Measurements from ENCODE around the gene FUS.

Gene FUS

DNA sequence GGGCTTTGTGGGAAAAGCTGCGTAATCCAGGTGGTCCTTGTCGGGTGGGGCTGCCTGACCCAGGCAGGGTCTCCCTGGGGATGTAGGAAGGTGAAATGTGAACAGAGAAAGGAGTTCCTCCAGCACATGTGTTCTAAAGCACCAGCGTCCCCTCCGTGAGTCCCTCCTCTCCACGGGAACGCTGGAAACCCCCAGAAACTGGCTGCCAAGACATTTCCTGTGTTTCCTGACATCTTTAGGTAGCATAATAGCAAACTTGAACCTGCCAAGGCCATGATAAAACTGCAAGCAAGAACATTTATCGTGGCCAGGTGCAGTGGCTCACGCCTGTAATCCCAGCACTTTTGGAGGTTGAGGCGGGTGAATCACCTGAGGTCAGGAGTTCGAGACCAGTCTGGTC, 49.6 kb downstream of the FUS start:
- no peak for DNase-seq (ENCODE audit: low read depth in 2 of 2, low spot score in 1 of 2)

DNA sequence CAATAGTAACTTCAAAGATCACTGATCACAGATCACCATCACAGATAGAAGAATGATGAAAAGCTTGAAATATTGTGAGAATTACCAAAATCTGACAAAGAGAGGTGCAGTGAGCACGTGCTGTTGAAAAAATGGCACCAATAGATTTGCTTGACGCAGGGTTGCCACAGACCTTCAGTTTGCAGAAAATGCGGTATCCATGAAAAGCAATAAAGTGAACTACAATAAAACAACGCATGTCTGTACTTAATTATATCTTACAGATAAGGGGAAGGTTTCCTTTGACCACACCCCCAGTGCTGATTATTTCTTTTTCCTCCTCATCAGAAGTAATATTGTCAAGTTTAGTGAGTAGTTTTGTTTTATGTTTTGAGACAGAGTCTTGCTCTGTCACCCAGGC, 58.1 kb downstream of the FUS start:
- DNase-seq (ENCODE audit: low read depth in 2 of 2, low spot score in 1 of 2), result no peak
